HG03135 (cell line): ENCODE results near the gene CACNA1A.
"Not testable (repeated sequence)": the region's sequence is repeated elsewhere in the genome, so short reads cannot be mapped to it uniquely, and the experiment has no call there.

Experiments used
- ATAC-seq: cut with Tn5 transposase; IDR thresholded peaks from one replicate; pipeline ENCODE4 v1.9.1; 2021; ENCODE audit warnings: mild to moderate bottlenecking, moderate library complexity; ENCODE audit not compliant: unreplicated experiment

Gene CACNA1A

GRCh38 chr19:13282486-13283065 lies 223.7 kb downstream of the CACNA1A start:
- no peak for ATAC-seq

DNA sequence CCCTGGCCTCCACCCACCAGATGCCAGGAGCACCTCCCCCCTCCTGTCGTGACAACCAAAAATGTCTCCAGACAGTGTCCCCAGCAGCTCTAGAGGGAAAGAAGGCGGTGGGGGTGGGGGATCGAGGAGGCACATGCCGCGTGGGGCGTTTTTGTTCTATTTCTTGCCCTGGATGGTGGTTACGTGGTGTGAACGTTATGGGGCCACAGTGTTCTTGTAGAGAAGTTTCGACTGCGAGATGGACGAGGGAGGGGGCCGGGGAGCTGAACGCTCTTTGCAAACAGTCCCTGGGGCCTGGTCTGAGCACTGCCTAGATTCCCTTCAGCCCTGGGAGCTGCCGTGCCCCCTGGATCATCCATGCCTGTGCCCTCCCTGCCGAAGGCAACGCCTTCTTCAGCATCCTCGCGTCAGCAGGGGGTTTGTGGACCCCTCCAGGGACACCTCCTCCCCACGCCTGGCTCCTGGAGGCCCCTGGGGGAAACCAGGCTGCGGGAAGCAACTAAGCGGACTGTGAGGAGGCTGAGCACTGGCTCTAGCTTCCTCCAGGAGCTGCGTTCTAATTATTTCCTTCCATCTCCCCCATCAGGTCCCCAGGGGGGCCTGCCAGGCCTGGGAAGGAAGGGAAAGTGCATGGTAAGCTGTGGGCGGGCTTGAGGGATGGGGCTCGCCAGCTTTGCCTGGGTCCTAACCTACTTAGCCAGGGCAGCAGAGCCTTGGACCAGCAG lies 224.6 kb downstream of the CACNA1A start:
- ATAC-seq: no peak

GRCh38 chr19:13277104-13277809 lies 229.0 kb downstream of the CACNA1A start:
- ATAC-seq: peak; percentile 83

- no peak for ATAC-seq
Observed at GRCh38 chr19:13275016-13275722, 231.1 kb downstream of the CACNA1A start.

GRCh38 chr19:13270514-13271105 lies 235.7 kb downstream of the CACNA1A start:
- ATAC-seq: no peak

DNA sequence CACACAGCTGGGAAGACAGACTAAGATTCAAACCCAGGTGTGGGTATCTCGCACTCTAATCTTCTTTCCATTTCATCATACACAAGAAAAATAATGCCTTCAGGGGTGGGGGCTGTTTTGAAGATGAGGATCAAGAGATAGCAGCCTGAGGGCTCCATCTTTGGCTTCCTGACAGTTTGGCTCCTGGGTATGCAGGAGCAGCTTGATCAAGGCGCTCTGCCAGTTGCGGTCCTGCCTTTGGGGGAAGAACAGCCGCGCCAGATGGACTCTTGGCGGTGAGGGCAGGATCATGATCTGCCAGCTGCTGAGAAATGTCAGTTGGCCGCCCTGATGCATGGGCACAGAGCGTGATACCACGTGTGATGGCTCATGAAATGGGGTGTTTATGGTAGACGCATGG lies 236.9 kb downstream of the CACNA1A start:
- no peak for ATAC-seq

- ATAC-seq: no peak
Observed at GRCh38 chr19:13267889-13268288, 238.4 kb downstream of the CACNA1A start.

DNA sequence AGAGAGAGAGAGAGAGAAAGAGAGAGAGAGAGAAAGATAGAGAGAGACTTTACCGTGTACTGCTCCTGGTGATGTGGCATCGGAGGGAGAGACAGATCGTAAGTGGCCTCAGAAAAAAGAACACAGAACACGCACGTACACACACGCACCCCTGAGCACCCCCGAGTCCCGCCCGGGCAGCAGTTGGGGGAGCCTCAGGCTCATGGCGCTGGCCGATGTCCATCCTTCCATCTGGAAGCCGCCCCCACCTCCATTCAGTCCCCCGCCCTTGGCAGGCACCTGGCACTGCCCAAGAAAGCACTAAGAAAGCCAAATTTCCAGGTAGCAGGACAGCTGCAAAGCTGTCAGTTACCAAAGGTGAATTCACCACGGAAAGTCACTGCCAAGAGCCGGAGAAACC lies 239.1 kb downstream of the CACNA1A start:
- no peak for ATAC-seq

- ATAC-seq: no peak
Observed at GRCh38 chr19:13262450-13262849, 243.8 kb downstream of the CACNA1A start.

DNA sequence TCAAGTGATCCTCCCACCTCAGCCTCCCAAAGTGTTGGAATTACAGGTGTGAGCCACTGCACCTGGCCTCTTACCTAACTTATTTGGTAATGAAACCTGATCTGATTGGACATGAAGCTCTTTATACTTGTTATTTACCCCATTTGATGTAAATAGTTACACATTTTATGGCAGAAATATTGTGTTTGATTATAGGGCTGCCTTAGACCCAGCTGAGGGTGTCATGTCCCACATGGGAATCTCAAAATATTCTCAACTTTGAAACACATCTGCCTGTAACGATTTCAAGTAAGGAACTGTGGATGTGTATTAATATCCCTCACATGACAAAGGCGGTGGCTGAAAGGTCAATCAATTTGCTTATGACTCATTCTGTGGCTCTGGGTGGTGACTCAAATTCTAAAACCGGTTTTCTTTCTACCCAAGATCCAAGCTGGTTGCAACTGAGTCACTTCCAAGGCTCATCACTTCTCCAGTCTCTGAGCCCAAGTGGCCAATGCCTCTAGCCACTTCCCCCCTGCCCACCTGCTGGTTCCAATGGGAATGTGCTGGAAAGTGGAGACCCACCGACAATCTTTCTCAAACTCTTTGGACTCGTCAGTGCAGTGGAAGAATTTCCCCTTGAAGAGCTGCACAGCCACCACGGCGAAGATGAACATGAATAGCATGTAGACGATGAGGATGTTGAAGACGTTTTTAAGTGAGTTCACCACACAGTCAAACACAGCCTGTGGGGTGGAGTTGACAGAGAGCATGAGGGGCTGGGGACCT lies 245.2 kb downstream of the CACNA1A start:
- peak; percentile 72 for ATAC-seq

- no peak for ATAC-seq
Observed at GRCh38 chr19:13256918-13257317, 249.4 kb downstream of the CACNA1A start.

DNA sequence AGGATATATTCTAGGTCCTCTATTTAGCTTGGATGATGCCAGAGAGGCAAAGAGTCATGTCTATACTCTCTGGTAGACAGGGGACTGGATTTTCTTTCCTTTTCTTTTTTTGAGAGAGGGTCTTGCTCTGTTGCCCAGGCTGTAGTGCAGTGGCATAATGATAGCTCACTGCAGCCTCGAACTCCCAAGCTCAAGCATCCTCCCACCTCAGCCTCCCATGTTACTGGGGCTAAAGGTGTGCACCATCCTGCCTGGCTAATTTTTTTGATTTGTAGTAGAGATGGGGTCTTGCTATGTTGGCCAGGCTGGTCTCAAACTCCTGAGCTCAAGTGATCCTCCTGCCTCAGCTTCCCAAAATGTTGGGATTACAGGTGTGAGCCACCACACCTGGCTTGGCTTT lies 249.9 kb downstream of the CACNA1A start:
- ATAC-seq: not testable (repeated sequence)

GRCh38 chr19:13255719-13256059 lies 250.6 kb downstream of the CACNA1A start:
- no peak for ATAC-seq

DNA sequence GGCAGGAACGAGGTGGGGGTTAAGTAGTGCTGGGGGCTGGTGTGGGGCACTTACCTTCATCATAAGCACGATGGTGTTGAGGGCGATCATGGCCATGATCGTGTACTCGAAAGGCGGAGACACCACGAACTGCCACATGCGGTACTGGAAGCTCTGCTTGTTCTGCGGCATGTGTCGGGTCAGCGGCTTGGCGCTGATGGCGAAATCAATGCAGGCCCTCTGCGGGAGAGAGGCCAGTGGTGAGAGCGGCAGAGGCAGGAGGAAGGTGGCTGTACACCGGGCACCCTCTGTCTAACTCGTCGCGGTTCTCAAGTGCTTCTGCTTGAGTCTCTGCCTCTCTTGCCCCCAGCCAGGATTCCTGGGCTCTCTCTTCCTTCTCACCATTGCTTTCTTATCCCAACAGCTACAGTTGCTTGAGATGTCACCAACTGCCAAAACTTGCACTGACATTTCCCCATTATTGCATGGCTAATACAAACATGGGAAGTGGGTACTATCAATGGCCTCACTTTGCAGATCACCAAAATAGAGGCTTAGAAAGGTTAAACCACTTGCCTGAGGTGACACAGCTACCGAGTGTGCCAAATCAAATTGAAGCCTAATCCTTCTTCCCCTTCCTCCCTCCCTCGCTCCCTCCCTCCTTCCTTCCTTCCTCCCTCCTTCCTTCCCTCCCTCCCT lies 251.1 kb downstream of the CACNA1A start:
- ATAC-seq: no peak

DNA sequence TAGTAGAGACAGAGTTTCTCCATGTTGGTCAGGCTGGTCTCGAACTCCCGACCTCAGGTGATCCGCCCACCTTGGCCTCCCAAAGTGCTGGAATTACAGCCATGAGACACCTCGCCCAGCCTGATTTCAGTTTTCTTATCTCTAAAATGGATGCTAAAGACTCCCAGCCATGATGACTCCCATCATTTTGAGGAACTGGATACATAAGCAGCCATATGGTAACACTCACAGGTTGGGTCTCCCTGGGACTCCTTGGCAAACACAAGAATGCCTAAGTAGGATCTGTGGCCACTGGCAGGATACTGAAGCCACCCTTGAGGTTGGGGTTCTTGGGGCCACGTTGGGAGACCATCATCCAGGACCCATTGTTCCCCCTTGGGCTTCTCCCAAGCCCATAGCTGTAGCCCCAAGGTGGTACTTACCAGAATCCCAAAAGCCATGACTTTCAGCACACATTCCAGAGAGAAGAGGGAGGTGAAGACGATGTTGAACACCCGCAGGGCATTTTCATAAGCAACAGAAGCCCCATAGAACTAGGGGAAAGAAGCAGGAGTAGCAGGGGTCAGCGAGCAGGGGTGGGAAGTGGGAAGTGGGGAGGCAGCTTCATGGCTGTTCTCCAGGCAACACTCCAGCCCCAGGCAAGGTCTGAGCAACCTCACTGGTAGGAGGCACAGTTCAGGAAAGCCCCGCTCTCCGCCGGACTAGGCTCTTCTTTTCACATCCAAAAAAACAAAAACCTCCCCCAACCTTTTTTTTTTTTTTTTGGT lies 253.5 kb downstream of the CACNA1A start:
- no peak for ATAC-seq

DNA sequence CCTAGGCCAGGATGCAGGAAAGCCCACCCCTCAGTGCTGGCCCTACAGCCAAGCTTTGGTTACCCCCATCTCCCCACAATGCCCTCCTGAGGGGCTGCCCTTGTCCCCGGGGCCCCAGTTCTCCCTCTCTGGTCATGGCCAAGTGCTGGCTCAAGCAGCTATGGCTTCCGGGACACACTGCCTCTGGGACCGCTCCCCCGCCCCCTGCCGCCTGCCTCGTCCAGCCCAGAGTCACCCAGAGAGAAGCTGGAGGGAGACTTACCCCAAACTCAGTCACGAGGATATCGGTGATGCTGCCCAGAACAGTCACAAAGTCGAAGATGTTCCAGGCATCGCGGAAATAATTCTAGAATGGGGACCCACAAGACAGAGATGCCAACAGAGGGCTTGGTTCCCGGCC lies 261.4 kb downstream of the CACNA1A start:
- ATAC-seq: no peak

- no peak for ATAC-seq
Observed at GRCh38 chr19:13241231-13242104, 264.8 kb downstream of the CACNA1A start.

GRCh38 chr19:13240312-13241022 lies 265.8 kb downstream of the CACNA1A start:
- ATAC-seq: no peak
